CD4-positive, CD25-positive, alpha-beta regulatory T cell (primary cell): ENCODE measurements around the gene FAM120A. TPM values are rescaled to one million over a fixed set of nuclear protein-coding genes. Genes with fewer than 3 reads are reported as not detected.

ENCODE experiments used
- ATAC-seq, 2 donors: fragments of 150-1000 bp; cut with Tn5 transposase; one replicate each; pipeline ENCODE4 v1.10.0; 2021; ENCODE audit warnings: low read depth in 2 of 2, moderate number of reproducible peaks in 2 of 2, moderate library complexity in 1 of 2
- DNase-seq, 3 donors: peaks; one replicate each; pipeline versions ENCODE4 v3.0.0 to v3.0.0-alpha.2; 2012 to 2022; ENCODE audit warnings: mixed read lengths in 1 of 3
- H3K27ac ChIP-seq: one replicate; pipeline ENCODE4 v1.7.0; 2013; ENCODE audit warnings: mild to moderate bottlenecking, low read length; ENCODE audit not compliant: insufficient read depth, poor library complexity, severe bottlenecking
- H3K27me3 ChIP-seq: one replicate; pipeline ENCODE4 v1.7.0; 2013; ENCODE audit warnings: low read length; ENCODE audit not compliant: control insufficient read depth, insufficient read depth
- H3K36me3 ChIP-seq: one replicate; pipeline ENCODE4 v1.7.0; 2013; ENCODE audit warnings: mild to moderate bottlenecking, low read length, moderate library complexity; ENCODE audit not compliant: control insufficient read depth, insufficient read depth
- H3K4me1 ChIP-seq: 2 replicates; pipeline ENCODE4 v1.7.0; 2013; ENCODE audit warnings: mild to moderate bottlenecking, low read length; ENCODE audit not compliant: insufficient read depth, control insufficient read depth, poor library complexity, severe bottlenecking
- H3K4me3 ChIP-seq: one replicate; pipeline ENCODE4 v1.7.0; 2013; ENCODE audit warnings: low read depth, mild to moderate bottlenecking, low read length, moderate library complexity
- H3K9me3 ChIP-seq, 2 experiments: 1 replicate in 1 of 2; 2 replicates in 1 of 2; pipeline ENCODE4 v1.7.0; 2013; ENCODE audit warnings: low read length in 2 of 2, mild to moderate bottlenecking in 1 of 2, moderate library complexity in 1 of 2; ENCODE audit not compliant: control insufficient read depth in 2 of 2
- H3K27ac Mint-ChIP-seq, 3 donors: one replicate each; pipeline ENCODE4 v1.8.0; 2020 to 2022; ENCODE audit warnings: mild to moderate bottlenecking in 3 of 3, mixed read lengths in 3 of 3, moderate library complexity in 2 of 3
- H3K27me3 Mint-ChIP-seq: one replicate; pipeline ENCODE4 v1.8.0; 2022; ENCODE audit warnings: mild to moderate bottlenecking, mixed read lengths
- H3K36me3 Mint-ChIP-seq: one replicate; pipeline ENCODE4 v1.8.0; 2020; ENCODE audit warnings: mixed read lengths
- H3K4me1 Mint-ChIP-seq, 4 donors: one replicate each; pipeline ENCODE4 v1.8.0; 2020 to 2022; ENCODE audit warnings: mixed read lengths in 4 of 4, mild to moderate bottlenecking in 1 of 4
- H3K4me3 Mint-ChIP-seq, 4 donors: one replicate each; pipeline ENCODE4 v1.8.0; 2020 to 2022; ENCODE audit warnings: mild to moderate bottlenecking in 4 of 4, mixed read lengths in 4 of 4, moderate library complexity in 3 of 4
- H3K9me3 Mint-ChIP-seq, 7 donors: one replicate each; pipeline ENCODE4 v1.8.0; 2020 to 2022; ENCODE audit warnings: mixed read lengths in 7 of 7, mild to moderate bottlenecking in 3 of 7, moderate library complexity in 2 of 7
- polyA plus RNA-seq, 4 donors: library from polyadenylated mRNA; unstranded; fragments of 300-500 nt; fragmentation: Illumina TruSeq; gene quantifications; one replicate each; pipeline ENCODE4 v1.2.3, GENCODE V29; 2021
- total RNA-seq: library from RNA; stranded (reverse); gene quantifications from one replicate; pipeline ENCODE4 v1.2.3, GENCODE V29; 2022

The FAM120A gene
- total and polyA plus RNA-seq, 5 donors from 2014 or later, result 11.3 to 95.7 (median 12.9) TPM

DNA sequence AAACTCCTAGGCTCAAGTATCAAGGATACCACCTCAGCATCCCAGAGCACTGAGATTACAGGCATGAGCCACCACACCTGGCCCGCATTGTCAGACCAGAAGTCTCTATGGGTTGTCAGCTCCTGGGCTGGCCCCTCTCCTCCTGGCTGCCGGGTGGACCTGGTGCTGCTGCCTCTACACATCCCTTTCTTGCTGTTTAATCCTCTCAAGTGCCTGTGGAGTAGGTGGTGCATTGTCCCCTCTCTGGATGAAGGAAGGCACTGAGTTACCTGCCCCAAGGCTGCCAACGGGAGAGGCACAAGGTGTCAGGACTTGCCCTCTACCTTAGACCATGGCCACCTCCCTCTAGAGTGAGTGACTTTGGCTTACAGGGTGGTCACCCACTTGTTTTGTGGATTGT lies 162.3 kb downstream of the FAM120A start:
- Histone ChIP-seq H3K27me3 (no peaks in the 10 kb centered on the region), H3K4me3 (no peak overlapping the region), H3K4me1 (peaks cover 14% of the 10 kb centered on the region), H3K27ac (no peak overlapping the region), H3K9me3 (peaks cover 4 to 17% of the 10 kb centered on the region in 2 experiments), H3K36me3 (peaks cover 2% of the 10 kb centered on the region)
- peaks cover 0 to 15% (median 9%) of the 10 kb centered on the region in 7 donors for H3K9me3 Mint-ChIP-seq
- peak overlapping the region in 1 of 3 donors; percentile 52 for H3K27ac Mint-ChIP-seq
- H3K4me1 Mint-ChIP-seq, result peaks cover 15 to 36% (median 17%) of the 10 kb centered on the region in 4 donors
- H3K4me3 Mint-ChIP-seq, result no peak overlapping the region
- DNase-seq, result no peak
- peaks cover 18% of the 10 kb centered on the region for H3K36me3 Mint-ChIP-seq
- no peaks in the 10 kb centered on the region for H3K27me3 Mint-ChIP-seq
- no peak for ATAC-seq

DNA sequence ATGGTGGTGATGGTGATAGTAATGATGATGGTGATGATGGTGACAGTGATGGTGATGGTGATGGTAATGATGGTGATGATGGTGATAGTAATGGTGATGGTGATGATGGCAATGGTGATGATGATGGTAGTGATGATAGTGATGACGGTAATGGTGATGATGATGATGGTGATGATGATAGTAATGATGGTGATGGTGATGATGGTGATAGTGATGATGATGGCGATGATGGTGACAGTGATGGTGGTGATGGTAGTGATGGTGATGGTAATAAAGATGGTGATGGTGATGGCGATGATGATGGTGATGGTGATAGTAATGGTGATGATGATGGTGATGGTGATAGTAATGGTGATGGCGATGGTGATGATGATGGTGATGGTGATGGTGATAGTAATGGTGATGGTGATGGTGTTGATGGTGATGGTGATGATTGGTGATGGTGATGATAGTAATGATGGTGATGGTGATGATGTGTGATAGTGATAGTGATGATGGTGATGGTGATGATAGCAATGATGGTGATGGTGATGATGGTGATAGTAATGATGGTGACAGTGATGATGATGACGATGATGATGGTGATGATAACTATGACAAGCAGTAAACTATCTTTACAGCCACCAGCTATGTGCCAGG lies 163.5 kb downstream of the FAM120A start:
- no peaks in the 10 kb centered on the region for H3K27me3 ChIP-seq
- H3K9me3 Mint-ChIP-seq, result peaks cover 0 to 6% (median 4%) of the 10 kb centered on the region in 7 donors
- DNase-seq (no peak), ATAC-seq (no peak)
- no peak overlapping the region for H3K27ac ChIP-seq
- H3K4me1 Mint-ChIP-seq, result peaks cover 15 to 39% (median 16%) of the 10 kb centered on the region in 4 donors
- H3K9me3 ChIP-seq, result peaks cover 0 to 9% of the 10 kb centered on the region in 2 experiments
- no peak overlapping the region for H3K27ac Mint-ChIP-seq
- peaks cover 14% of the 10 kb centered on the region for H3K4me1 ChIP-seq
- peaks cover 2% of the 10 kb centered on the region for H3K36me3 ChIP-seq
- no peak overlapping the region for H3K4me3 ChIP-seq
- no peaks in the 10 kb centered on the region for H3K27me3 Mint-ChIP-seq
- peaks cover 11% of the 10 kb centered on the region for H3K36me3 Mint-ChIP-seq
- H3K4me3 Mint-ChIP-seq, result no peak overlapping the region

Other genes starting within 250 kb of the FAM120A start
- gene FAM120AOS, start 1.9 kb downstream of the FAM120A start, total RNA-seq, result 45.7 TPM
- gene FAM120AOS, start 1.9 kb downstream of the FAM120A start, polyA plus RNA-seq, result 10 to 100 TPM; 50.2 to 64.3 (median 56.5) TPM
- gene PHF2, start 124.9 kb downstream of the FAM120A start, total RNA-seq, result 29.4 TPM
- 1 to 10 TPM in 2 of 4 donors, under 1 TPM in 2; 0.37 to 1.3 (median 0.94) TPM for gene PHF2, start 124.9 kb downstream of the FAM120A start, polyA plus RNA-seq